SK-N-SH (cell line): ENCODE data around the gene SSR4. TPM values are rescaled to one million over a fixed set of nuclear protein-coding genes. Genes with fewer than 3 reads are reported as not detected.
A peak's percentile ranks its signal among the peaks of the same experiment; 100 is the strongest.

Source experiments
- CTCF ChIA-PET: fragments of 300-600, 350-600 bp; formaldehyde crosslinking; extraction: SDS; loops from one replicate; lab custom pipeline; 2021; lab: Yijun Ruan, JAX
- POLR2A ChIA-PET: fragments of 350-600 bp; sonication (Branson Sonifier 250); formaldehyde crosslinking; extraction: SDS; loops from one replicate; lab custom pipeline; 2020; ENCODE audit warnings: antibody characterized with exemption, inconsistent platforms; lab: Yijun Ruan, JAX
- DNase-seq: peaks from one replicate; pipeline ENCODE4 v3.0.0; 2012
- H2AFZ ChIP-seq: fragments of 200-600 bp; sonication (generic); 2 replicates; pipeline ENCODE4 v1.8.1; 2016; ENCODE audit warnings: antibody characterized with exemption, mild to moderate bottlenecking, low read depth
- H3F3A ChIP-seq: fragments of 200-600 bp; sonication (generic); replicated peaks from 2 replicates; pipeline ENCODE3; 2016; ENCODE audit warnings: antibody characterized with exemption, mild to moderate bottlenecking; ENCODE audit not compliant: insufficient read depth
- H3K27ac ChIP-seq, 2 experiments: fragments of 200-500 bp in 1 of 2; fragments of 200-600 bp in 1 of 2; sonication (Bioruptor generic) in 1 of 2; sonication (generic), shearing (Covaris generic) in 1 of 2; 2 replicates each; pipeline versions ENCODE4 v1.5.1 to v1.6.1; 2014 to 2016; ENCODE audit warnings: low read depth in 2 of 2, inconsistent platforms in 1 of 2, low read length in 1 of 2, mild to moderate bottlenecking in 1 of 2, mixed read lengths in 1 of 2
- H3K27me3 ChIP-seq: fragments of 200-600 bp; sonication (generic), shearing (Covaris generic); 2 replicates; pipeline ENCODE4 v1.6.1; 2016; ENCODE audit warnings: mixed run types; ENCODE audit not compliant: insufficient read depth
- H3K36me3 ChIP-seq, 2 experiments: fragments of 200-500 bp in 1 of 2; fragments of 200-600 bp in 1 of 2; sonication (Bioruptor generic) in 1 of 2; sonication (generic) in 1 of 2; replicated peaks in 1 of 2; 2 replicates each; pipeline versions ENCODE3 to v1.5.1; 2014 to 2016; ENCODE audit warnings: low read length in 1 of 2, mild to moderate bottlenecking in 1 of 2; ENCODE audit not compliant: insufficient read depth in 2 of 2, control insufficient read depth in 1 of 2
- H3K4me1 ChIP-seq, 2 experiments: fragments of 200-500 bp in 1 of 2; fragments of 200-600 bp in 1 of 2; sonication (Bioruptor generic) in 1 of 2; sonication (generic), shearing (Covaris generic) in 1 of 2; 2 replicates each; pipeline versions ENCODE4 v1.5.1 to v1.6.1; 2014 to 2016; ENCODE audit warnings: low read depth in 1 of 2, low read length in 1 of 2, mixed run types in 1 of 2; ENCODE audit not compliant: insufficient read depth in 2 of 2, control insufficient read depth in 1 of 2
- H3K4me2 ChIP-seq: fragments of 200-600 bp; sonication (generic), shearing (Covaris generic); 2 replicates; pipeline ENCODE4 v1.6.1; 2017; ENCODE audit warnings: mixed run types
- H3K4me3 ChIP-seq, 2 experiments: fragments of 200-500 bp in 1 of 2; fragments of 200-600 bp in 1 of 2; sonication (Bioruptor generic) in 1 of 2; sonication (generic), shearing (Covaris generic) in 1 of 2; 2 replicates each; pipeline versions ENCODE4 v1.5.1 to v1.8.1; 2014 to 2016; ENCODE audit warnings: low read depth in 2 of 2, inconsistent platforms in 1 of 2, low read length in 1 of 2, mild to moderate bottlenecking in 1 of 2, mixed read lengths in 1 of 2, moderate library complexity in 1 of 2
- H3K79me2 ChIP-seq: fragments of 200-600 bp; sonication (generic); 2 replicates; pipeline ENCODE4 v1.8.1; 2017; ENCODE audit warnings: mild to moderate bottlenecking; ENCODE audit not compliant: insufficient read depth
- H3K9ac ChIP-seq: fragments of 200-600 bp; sonication (generic); 2 replicates; pipeline ENCODE4 v1.6.1; 2017; ENCODE audit warnings: mixed run types
- H3K9me2 ChIP-seq: fragments of 200-600 bp; sonication (generic); 2 replicates; pipeline ENCODE4 v1.6.1; 2017; ENCODE audit warnings: mixed run types
- H3K9me3 ChIP-seq: fragments of 200-600 bp; sonication (generic); 2 replicates; pipeline ENCODE4 v1.6.1; 2017; ENCODE audit warnings: mixed run types, mild to moderate bottlenecking, moderate library complexity
- H4K20me1 ChIP-seq: fragments of 200-600 bp; sonication (generic); 2 replicates; pipeline ENCODE4 v1.6.1; 2017; ENCODE audit warnings: mild to moderate bottlenecking, mixed run types; ENCODE audit not compliant: insufficient read depth
- CHD2 ChIP-seq: fragments of 150-350 bp; IDR thresholded peaks from 2 replicates; pipeline ENCODE4 v1.6.1; 2018; ENCODE audit warnings: low read length; ENCODE audit not compliant: partially characterized antibody
- CTCF ChIP-seq: fragments of 200-600 bp; sonication (generic); IDR thresholded peaks from 2 replicates; pipeline ENCODE4 v1.6.1; 2017; ENCODE audit warnings: antibody characterized with exemption, mild to moderate bottlenecking, moderate library complexity
- ELF1 ChIP-seq: IDR thresholded peaks from 2 replicates; pipeline ENCODE4 v1.4.0; 2012
- EP300 ChIP-seq, 2 experiments: IDR thresholded peaks; 2 replicates each; pipeline versions ENCODE4 v1.4.0 to v1.6.1; 2012; ENCODE audit warnings: borderline replicate concordance in 1 of 2, low read depth in 1 of 2, low read length in 1 of 2
- FOSL2 ChIP-seq: IDR thresholded peaks from 2 replicates; pipeline ENCODE4 v1.4.0; 2012; ENCODE audit warnings: low read depth, mild to moderate bottlenecking, moderate library complexity, borderline replicate concordance
- FOXM1 ChIP-seq: IDR thresholded peaks from 2 replicates; pipeline ENCODE4 v1.4.0; 2012; ENCODE audit warnings: low read depth, mild to moderate bottlenecking
- GABPA ChIP-seq: IDR thresholded peaks from 2 replicates; pipeline ENCODE4 v1.4.0; 2012; ENCODE audit warnings: low read depth, mild to moderate bottlenecking
- GATA2 ChIP-seq: sonication (generic); formaldehyde crosslinking; IDR thresholded peaks from 2 replicates; pipeline ENCODE4 v1.5.0; 2020; ENCODE audit warnings: mild to moderate bottlenecking, missing genetic modification reagents
- IRF3 ChIP-seq: fragments of 150-350 bp; IDR thresholded peaks from 2 replicates; pipeline ENCODE4 v1.6.1; 2016; ENCODE audit warnings: mild to moderate bottlenecking, low read depth, low read length
- JUND ChIP-seq: IDR thresholded peaks from 2 replicates; pipeline ENCODE4 v1.4.0; 2012
- MXI1 ChIP-seq: IDR thresholded peaks from 2 replicates; pipeline ENCODE4 v1.6.1; 2012; ENCODE audit warnings: mild to moderate bottlenecking, low read depth, low read length, improper control_type of control experiment
- NFIC ChIP-seq: IDR thresholded peaks from 2 replicates; pipeline ENCODE4 v1.4.0; 2012; ENCODE audit warnings: borderline replicate concordance
- PBX3 ChIP-seq: IDR thresholded peaks from 2 replicates; pipeline ENCODE4; 2012
- POLR2AphosphoS5 ChIP-seq: IDR thresholded peaks from 2 replicates; pipeline ENCODE4 v1.6.1; 2012; ENCODE audit warnings: low read depth, low read length
- RAD21 ChIP-seq: IDR thresholded peaks from 2 replicates; pipeline ENCODE4 v1.6.1; 2012; ENCODE audit warnings: mild to moderate bottlenecking, low read length
- RCOR1 ChIP-seq: fragments of 150-350 bp; IDR thresholded peaks from 2 replicates; pipeline ENCODE4 v1.6.1; 2017; ENCODE audit warnings: antibody characterized with exemption, low read length
- REST ChIP-seq: IDR thresholded peaks from 2 replicates; pipeline ENCODE4 v1.6.1; 2012; ENCODE audit warnings: mild to moderate bottlenecking, low read depth, low read length, moderate library complexity
- SIN3A ChIP-seq: IDR thresholded peaks from 2 replicates; pipeline ENCODE4 v1.6.1; 2012; ENCODE audit warnings: low read depth, mild to moderate bottlenecking, low read length, moderate library complexity, borderline replicate concordance
- SMC3 ChIP-seq: IDR thresholded peaks from 2 replicates; pipeline ENCODE4 v1.6.1; 2012; ENCODE audit warnings: low read depth, low read length, improper control_type of control experiment
- TAF1 ChIP-seq: IDR thresholded peaks from 2 replicates; pipeline ENCODE4 v1.6.1; 2012; ENCODE audit warnings: low read depth, mild to moderate bottlenecking, low read length, moderate library complexity, borderline replicate concordance
- TCF12 ChIP-seq: IDR thresholded peaks from 2 replicates; pipeline ENCODE4 v1.4.0; 2012
- TEAD4 ChIP-seq: IDR thresholded peaks from 2 replicates; pipeline ENCODE4 v1.4.0; 2012; ENCODE audit warnings: mild to moderate bottlenecking, borderline replicate concordance; ENCODE audit not compliant: insufficient read depth
- USF1 ChIP-seq: IDR thresholded peaks from 2 replicates; pipeline ENCODE4 v1.4.0; 2012; ENCODE audit warnings: low read depth, borderline replicate concordance
- YY1 ChIP-seq: IDR thresholded peaks from 2 replicates; pipeline ENCODE4 v1.4.0; 2012; ENCODE audit warnings: low read depth, mild to moderate bottlenecking
- WGBS: methylation state at CpG from one replicate; pipeline ENCODE4 v1.1.6; 2017; ENCODE audit warnings: low lambda C conversion rate; 5-methylcytosine and 5-hydroxymethylcytosine counted together
- polyA plus RNA-seq, 3 experiments: library from polyadenylated mRNA; depleted of rRNA; stranded (reverse); fragments of >200 nt; gene quantifications; 2 replicates each; pipeline ENCODE4 v1.2.3, GENCODE V29; 2012

SSR4 gene
- 326 and 367 TPM in 2 replicates for polyA plus RNA-seq (2012; rRNA removed)
- polyA plus RNA-seq (2012; cell fraction: cytosol; rRNA removed): 195 and 259 TPM in 2 replicates
- polyA plus RNA-seq (2012; cell fraction: nucleus; rRNA removed): 162 and 171 TPM in 2 replicates

GRCh38 chrX:153794018-153794896 lies at the start of gene SSR4, which contains the start of gene IDH3G:
Gene SSR4 (plus strand): TSS chrX:153794668. CDS start chrX:153794688, 20 bp downstream.
Gene IDH3G (minus strand): TSS chrX:153794375. CDS start chrX:153794326, 49 bp downstream.
- CTCF ChIA-PET: interaction anchor here (1.0 kb wide), 1 partner anchor 116 kb away, joined by 3 read pairs; no protein-coding TSS in a partner anchor
- TF ChIP-seq POLR2AphosphoS5 (peak; percentile 69), IRF3 (peak; percentile 37; the same call in 1 of the 2 replicates), GATA2 (no peak), TCF12 (no peak; the same call in 1 of the 2 replicates), YY1 (peak; percentile 87), MXI1 (peak; percentile 39; the same call in 1 of the 2 replicates), RAD21 (no peak), CTCF (no peak), GABPA (peak; percentile 44; the same call in 1 of the 2 replicates), FOSL2 (no peak), ELF1 (peak; percentile 71; the same call in 1 of the 2 replicates), EP300 (IDR thresholded peaks at IDR 0.05; ENCODE audit: borderline replicate concordance in 1 of 2, low read depth in 1 of 2, low read length in 1 of 2) (no peak), RCOR1 (no peak), FOXM1 (no peak), SIN3A (peak; percentile 50; the same call in 1 of the 2 replicates), JUND (no peak), CHD2 (peak; percentile 99), REST (no peak), SMC3 (no peak), TEAD4 (no peak), NFIC (no peak), TAF1 (peak; percentile 34; the same call in 1 of the 2 replicates), USF1 (no peak), PBX3 (peak; percentile 94)

More at GRCh38 chrX:153794018-153794896, at the start of gene SSR4, which contains the start of gene IDH3G:
- H3K27me3 ChIP-seq: peaks cover 14% of the 10 kb centered on the region; the same call in 1 of the 2 replicates
- DNase-seq: peak; percentile 97
- H3K9ac ChIP-seq: peak within 1 kb of the TSS; percentile 90
- peaks cover 51% of the 10 kb centered on the region for H3K79me2 ChIP-seq
- no peaks in the 10 kb centered on the region for H3F3A ChIP-seq
- H3K4me2 ChIP-seq: peak within 1 kb of the TSS; percentile 88
- H3K27ac ChIP-seq: peak within 1 kb of the TSS; percentile 80 to 84
- POLR2A ChIA-PET: interaction anchor here (0.6 to 2.1 kb wide), 7 partner anchors 24 to 177 kb away, joined by 3 to 14 read pairs (median 5); no protein-coding TSS in a partner anchor
- peaks cover 0 to 5% of the 10 kb centered on the region in 2 experiments for H3K36me3 ChIP-seq
- peak within 1 kb of the TSS; percentile 67 to 76 for H3K4me3 ChIP-seq
- peak within 1 kb of the TSS; percentile 46; the same call in 1 of the 2 replicates for H2AFZ ChIP-seq
- H3K4me1 ChIP-seq: peaks cover 5 to 27% of the 10 kb centered on the region in 2 experiments; a peak in 1 of 4 replicates
- H3K9me3 ChIP-seq: no peaks in the 10 kb centered on the region
- H4K20me1 ChIP-seq: 0 out of 2 replicates have a peak, but pooled peaks cover 12% of the 10 kb centered on the region
- no peaks in the 10 kb centered on the region for H3K9me2 ChIP-seq
- WGBS: 27% methylated on average over 12 of the region's 92 CpGs
